Medulla oblongata (tissue), 1 donor: ENCODE measurements around the gene ATP10B.

Experiments
- DNase-seq: peaks from one replicate; pipeline ENCODE4 v3.0.0-alpha.2; 2015; ENCODE audit errors: extremely low spot score

ATP10B gene

GRCh38 chr5:160555581-160555970, 296.4 kb downstream of the ATP10B start:
- no peak for DNase-seq

GRCh38 chr5:160550075-160550474, 301.9 kb downstream of the ATP10B start:
- no peak for DNase-seq

GRCh38 chr5:160548949-160549645, 302.9 kb downstream of the ATP10B start:
- no peak for DNase-seq

GRCh38 chr5:160547872-160548271, 304.1 kb downstream of the ATP10B start:
- no peak for DNase-seq

GRCh38 chr5:160547061-160547460, 304.9 kb downstream of the ATP10B start:
- DNase-seq, result no peak

- no peak for DNase-seq
Measured at GRCh38 chr5:160545832-160546231, 306.2 kb downstream of the ATP10B start.

GRCh38 chr5:160543395-160543794, 308.6 kb downstream of the ATP10B start:
- no peak for DNase-seq

GRCh38 chr5:160542840-160543239, 309.2 kb downstream of the ATP10B start:
- no peak for DNase-seq

- DNase-seq, result no peak
Measured at GRCh38 chr5:160542281-160542680, 309.7 kb downstream of the ATP10B start.

GRCh38 chr5:160539431-160539830, 312.6 kb downstream of the ATP10B start:
- DNase-seq, result no peak

- DNase-seq, result no peak
Measured at GRCh38 chr5:160537940-160538339, 314.1 kb downstream of the ATP10B start.

- no peak for DNase-seq
Measured at GRCh38 chr5:160537116-160537515, 314.9 kb downstream of the ATP10B start.

GRCh38 chr5:160534914-160535313, 317.1 kb downstream of the ATP10B start:
- DNase-seq, result no peak

GRCh38 chr5:160534125-160534524, 317.9 kb downstream of the ATP10B start:
- no peak for DNase-seq

- DNase-seq, result no peak
Measured at GRCh38 chr5:160525471-160526261, 326.3 kb downstream of the ATP10B start.

GRCh38 chr5:160524827-160525226, 327.2 kb downstream of the ATP10B start:
- DNase-seq, result no peak

GRCh38 chr5:160523502-160524163, 328.4 kb downstream of the ATP10B start:
- DNase-seq, result no peak

GRCh38 chr5:160521392-160521663, 330.7 kb downstream of the ATP10B start:
- DNase-seq, result no peak

- DNase-seq, result no peak
Measured at GRCh38 chr5:160520609-160521391, 331.2 kb downstream of the ATP10B start.

GRCh38 chr5:160516696-160517530, 335.1 kb downstream of the ATP10B start:
- no peak for DNase-seq

- DNase-seq, result no peak
Measured at GRCh38 chr5:160514866-160515265, 337.1 kb downstream of the ATP10B start.
